Rectal smooth muscle tissue (tissue), 1 donor: ENCODE measurements around the gene TP53RK.

Experiments used
- H3K27ac ChIP-seq: one replicate; pipeline ENCODE4 v1.7.0; 2013; ENCODE audit warnings: low read depth, low read length, inconsistent platforms
- H3K27me3 ChIP-seq: one replicate; pipeline ENCODE4 v1.7.0; 2013; ENCODE audit warnings: low read length; ENCODE audit not compliant: control insufficient read depth, insufficient read depth
- H3K36me3 ChIP-seq: one replicate; pipeline ENCODE4 v1.7.0; 2013; ENCODE audit warnings: low read length; ENCODE audit not compliant: control insufficient read depth, insufficient read depth
- H3K4me1 ChIP-seq: one replicate; pipeline ENCODE4 v1.7.0; 2013; ENCODE audit warnings: low read length; ENCODE audit not compliant: control insufficient read depth, insufficient read depth
- H3K4me3 ChIP-seq: one replicate; pipeline ENCODE4 v1.7.0; 2013; ENCODE audit warnings: low read length
- H3K9ac ChIP-seq: one replicate; pipeline ENCODE4 v1.7.0; 2013; ENCODE audit warnings: low read length

TP53RK gene

GRCh38 chr20:46702447-46703203 lies 13.4 kb upstream of the TP53RK start:
- Histone ChIP-seq H3K4me1 (no peaks in the 10 kb centered on the region), H3K27me3 (no peaks in the 10 kb centered on the region), H3K36me3 (no peaks in the 10 kb centered on the region), H3K9ac (no peak overlapping the region), H3K4me3 (no peak overlapping the region), H3K27ac (no peak overlapping the region)

DNA sequence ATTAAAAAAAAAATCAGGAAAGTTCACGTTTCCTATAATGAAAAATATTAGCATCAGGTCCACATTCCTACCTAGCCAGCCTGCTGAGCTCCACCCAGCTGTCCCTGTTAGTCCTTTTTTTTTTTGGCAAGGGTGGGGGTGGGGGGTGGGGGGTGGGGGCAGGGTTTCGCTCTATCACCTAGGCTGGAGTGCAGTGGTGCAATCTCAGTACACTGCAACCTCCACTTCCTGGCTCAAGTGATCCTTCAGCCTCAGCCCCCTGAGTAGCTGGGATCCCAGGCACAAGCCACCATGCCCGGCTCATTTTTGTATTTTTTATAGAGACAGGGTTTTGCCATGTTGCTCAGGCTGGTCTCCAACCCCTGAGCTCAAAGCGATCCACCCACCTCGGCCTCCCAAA lies 12.7 kb upstream of the TP53RK start:
- Histone ChIP-seq H3K4me3 (no peak overlapping the region), H3K4me1 (no peaks in the 10 kb centered on the region), H3K27ac (no peak overlapping the region), H3K36me3 (no peaks in the 10 kb centered on the region), H3K9ac (no peak overlapping the region), H3K27me3 (no peaks in the 10 kb centered on the region)

- H3K4me1 ChIP-seq, result no peaks in the 10 kb centered on the region
- no peak overlapping the region for H3K4me3 ChIP-seq
- no peak overlapping the region for H3K27ac ChIP-seq
- no peaks in the 10 kb centered on the region for H3K36me3 ChIP-seq
- no peak overlapping the region for H3K9ac ChIP-seq
- H3K27me3 ChIP-seq, result no peaks in the 10 kb centered on the region
Observed at GRCh38 chr20:46701556-46701955, 12.3 kb upstream of the TP53RK start.

- Histone ChIP-seq H3K36me3 (no peaks in the 10 kb centered on the region), H3K9ac (no peak overlapping the region), H3K27ac (no peak overlapping the region), H3K4me1 (no peaks in the 10 kb centered on the region), H3K27me3 (no peaks in the 10 kb centered on the region), H3K4me3 (no peak overlapping the region)
Observed at GRCh38 chr20:46701057-46701456, 11.8 kb upstream of the TP53RK start.

- Histone ChIP-seq H3K27me3 (no peaks in the 10 kb centered on the region), H3K4me1 (no peaks in the 10 kb centered on the region), H3K4me3 (no peak overlapping the region), H3K9ac (no peak overlapping the region), H3K27ac (no peak overlapping the region), H3K36me3 (no peaks in the 10 kb centered on the region)
Observed at GRCh38 chr20:46700481-46700880, 11.2 kb upstream of the TP53RK start.

DNA sequence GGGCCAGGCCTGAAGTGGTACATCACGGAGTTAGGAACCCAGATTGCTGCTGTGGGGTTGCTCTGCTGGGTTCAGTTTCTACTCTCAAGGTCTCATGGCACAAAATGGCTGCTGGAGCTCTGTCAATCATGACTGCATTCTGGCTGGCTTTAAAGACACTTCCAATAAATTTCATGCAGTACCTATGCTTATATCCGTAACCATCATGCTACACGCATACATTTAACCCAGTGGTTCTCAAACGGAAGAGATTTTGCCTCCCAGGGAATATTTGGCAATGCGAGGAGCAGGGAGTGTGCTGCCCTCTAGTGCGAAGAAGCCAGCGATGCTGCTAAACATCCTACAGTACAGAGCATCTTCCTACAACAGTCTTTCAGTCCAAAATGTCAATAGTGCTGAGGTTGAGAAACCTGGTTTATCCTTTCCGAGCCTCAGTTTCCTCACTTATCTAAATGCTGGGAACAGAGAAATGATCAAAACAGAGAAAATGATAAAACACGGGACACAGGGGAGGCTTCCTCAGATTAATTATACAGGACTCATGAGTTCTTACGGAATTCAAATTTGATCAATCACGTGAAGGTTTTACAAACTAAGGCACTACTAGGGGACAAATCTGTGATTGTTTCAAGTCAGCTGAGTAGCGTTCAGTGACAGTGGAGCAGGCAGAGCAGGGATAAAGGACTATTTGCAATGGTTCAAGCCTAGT lies 10.6 kb upstream of the TP53RK start:
- Histone ChIP-seq H3K9ac (no peak overlapping the region), H3K4me1 (no peaks in the 10 kb centered on the region), H3K36me3 (no peaks in the 10 kb centered on the region), H3K27ac (no peak overlapping the region), H3K27me3 (no peaks in the 10 kb centered on the region), H3K4me3 (no peak overlapping the region)

- Histone ChIP-seq H3K4me3 (no peak overlapping the region), H3K36me3 (no peaks in the 10 kb centered on the region), H3K27me3 (no peaks in the 10 kb centered on the region), H3K27ac (no peak overlapping the region), H3K9ac (no peak overlapping the region), H3K4me1 (no peaks in the 10 kb centered on the region)
Observed at GRCh38 chr20:46698788-46699187, 9.5 kb upstream of the TP53RK start.

GRCh38 chr20:46696791-46697279 lies 7.6 kb upstream of the TP53RK start:
- Histone ChIP-seq H3K4me3 (no peak overlapping the region), H3K27ac (no peak overlapping the region), H3K36me3 (no peaks in the 10 kb centered on the region), H3K4me1 (no peaks in the 10 kb centered on the region), H3K27me3 (no peaks in the 10 kb centered on the region), H3K9ac (no peak overlapping the region)

GRCh38 chr20:46695892-46696291 lies 6.6 kb upstream of the TP53RK start:
- H3K27me3 ChIP-seq, result no peaks in the 10 kb centered on the region
- H3K9ac ChIP-seq, result no peak overlapping the region
- H3K36me3 ChIP-seq, result no peaks in the 10 kb centered on the region
- H3K27ac ChIP-seq, result no peak overlapping the region
- H3K4me3 ChIP-seq, result no peak overlapping the region
- no peaks in the 10 kb centered on the region for H3K4me1 ChIP-seq

DNA sequence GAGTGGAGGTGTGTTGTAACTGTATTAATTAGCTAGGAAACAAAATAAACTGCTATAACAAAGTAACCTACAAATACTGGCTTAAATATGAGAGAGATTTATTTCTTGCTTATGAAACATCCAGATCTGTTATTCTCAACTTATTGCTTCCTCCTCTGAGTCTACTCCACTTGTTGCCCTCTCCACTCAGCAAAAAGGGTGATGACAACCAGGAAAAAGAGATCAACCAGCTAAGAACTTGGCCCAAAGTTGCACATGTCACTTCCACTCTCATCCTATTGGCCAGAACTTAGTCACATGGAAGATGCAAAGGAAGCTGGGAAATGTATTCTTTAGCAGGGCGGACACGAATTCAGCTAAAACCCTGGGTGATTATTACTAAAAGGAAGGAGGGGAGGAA lies 5.2 kb upstream of the TP53RK start:
- H3K36me3 ChIP-seq, result no peaks in the 10 kb centered on the region
- H3K27me3 ChIP-seq, result no peaks in the 10 kb centered on the region
- no peak overlapping the region for H3K4me3 ChIP-seq
- H3K4me1 ChIP-seq, result peaks cover 4% of the 10 kb centered on the region
- no peak overlapping the region for H3K27ac ChIP-seq
- H3K9ac ChIP-seq, result no peak overlapping the region

DNA sequence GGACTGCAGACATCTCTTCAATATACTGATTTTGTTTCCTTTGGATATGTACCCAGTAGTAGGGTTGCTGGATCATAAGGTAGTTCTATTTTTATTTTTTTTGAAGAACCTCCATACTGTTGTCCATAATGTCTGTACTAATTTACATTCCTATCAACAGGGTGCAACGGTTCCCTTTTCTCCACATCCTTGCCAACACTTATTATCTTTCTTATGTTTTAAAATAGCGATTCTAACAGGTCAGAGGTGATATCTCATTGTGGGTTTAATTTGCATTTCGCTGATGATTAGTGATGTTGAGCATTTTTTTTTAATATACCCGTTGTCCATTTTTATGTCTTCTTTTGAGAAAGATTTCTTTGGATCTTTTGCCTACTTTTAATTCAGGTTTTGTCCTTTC lies 2.0 kb upstream of the TP53RK start:
- H3K27me3 ChIP-seq, result no peaks in the 10 kb centered on the region
- H3K4me3 ChIP-seq, result no peak overlapping the region
- H3K4me1 ChIP-seq, result peaks cover 21% of the 10 kb centered on the region
- H3K9ac ChIP-seq, result no peak overlapping the region
- H3K36me3 ChIP-seq, result peaks cover 2% of the 10 kb centered on the region
- no peak overlapping the region for H3K27ac ChIP-seq

- Histone ChIP-seq H3K36me3 (peaks cover 2% of the 10 kb centered on the region), H3K4me1 (peaks cover 21% of the 10 kb centered on the region), H3K27ac (peak overlapping the region; percentile 95), H3K27me3 (no peaks in the 10 kb centered on the region), H3K4me3 (peak overlapping the region; percentile 94), H3K9ac (no peak overlapping the region)
Observed at GRCh38 chr20:46690219-46691106, 1.2 kb upstream of the TP53RK start.
